Smooth muscle cell of the brain vasculature (primary cell): ENCODE measurements around the gene ABCA13.
A peak's percentile ranks its signal among the peaks of the same experiment; 100 is the strongest.

Experiments
- DNase-seq: peaks from one replicate; pipeline ENCODE4 v3.0.0-alpha.2; 2012; ENCODE audit warnings: low read depth, low spot score

ABCA13 gene

DNA sequence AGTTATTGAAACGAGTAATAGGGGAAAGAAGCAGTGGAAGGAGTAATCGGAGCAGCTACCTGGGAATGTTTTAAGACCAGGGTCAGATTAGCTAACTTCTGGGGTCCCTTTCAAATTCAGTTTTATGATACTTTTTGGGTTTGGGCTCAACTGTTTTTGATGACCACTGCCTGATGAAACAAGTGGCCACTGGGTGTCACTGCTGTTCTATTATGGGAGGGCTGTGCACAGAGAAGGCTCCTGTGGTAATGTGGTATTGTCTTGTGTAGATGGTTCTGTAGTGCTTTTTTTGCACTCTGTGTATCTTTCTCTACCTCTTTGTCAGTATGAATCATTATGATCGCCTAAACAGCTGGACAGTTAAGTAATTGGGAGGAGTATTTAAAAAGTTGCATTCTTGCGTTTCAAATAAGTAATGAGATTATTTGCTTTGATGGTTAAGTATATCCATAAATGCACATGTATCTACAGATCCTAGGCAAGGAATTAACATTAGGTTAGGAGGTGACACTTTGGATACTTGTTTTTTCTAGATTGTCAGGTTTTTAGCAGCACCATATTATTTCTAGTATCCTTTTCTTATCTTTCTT lies 128.4 kb downstream of the ABCA13 start:
- peak; percentile 35 for DNase-seq

DNA sequence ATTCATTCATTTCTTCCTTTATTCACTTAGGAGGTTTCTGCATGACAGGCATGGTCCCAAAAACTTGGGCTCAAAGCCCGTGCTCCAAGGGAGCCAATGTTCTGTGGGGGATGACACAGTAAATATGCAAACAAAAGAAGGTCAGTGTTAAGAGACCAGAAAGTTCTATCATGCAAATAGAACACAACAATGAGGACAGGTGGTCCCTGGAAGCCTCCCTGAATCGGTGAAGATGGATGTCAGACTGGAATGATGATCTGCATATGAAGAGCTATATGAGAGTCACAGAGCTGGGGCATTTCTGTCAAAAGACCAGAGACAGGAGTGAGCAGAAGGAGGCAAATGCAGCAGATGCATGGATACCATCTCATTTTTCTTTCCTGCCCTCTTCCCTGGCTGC lies 129.0 kb downstream of the ABCA13 start:
- no peak for DNase-seq

DNA sequence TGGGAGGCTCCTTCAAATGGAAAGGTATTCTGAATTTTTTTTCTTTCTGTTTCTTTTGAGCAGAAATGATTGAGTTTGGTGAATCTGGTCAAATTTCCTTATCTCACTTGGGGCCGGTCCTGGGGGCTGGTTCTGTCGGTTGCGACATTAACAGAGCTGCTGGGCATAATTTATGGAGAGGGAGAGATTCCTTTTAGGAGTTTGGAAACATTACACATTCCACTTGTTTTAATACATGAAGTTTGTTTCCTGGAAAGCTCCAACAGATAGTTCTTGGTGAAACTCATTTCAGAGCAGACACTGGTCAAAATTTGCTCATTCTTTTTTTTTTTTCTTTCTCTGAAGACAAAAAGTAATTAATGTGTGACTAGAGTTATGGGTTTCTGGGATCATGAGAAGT lies 129.9 kb downstream of the ABCA13 start:
- no peak for DNase-seq

DNA sequence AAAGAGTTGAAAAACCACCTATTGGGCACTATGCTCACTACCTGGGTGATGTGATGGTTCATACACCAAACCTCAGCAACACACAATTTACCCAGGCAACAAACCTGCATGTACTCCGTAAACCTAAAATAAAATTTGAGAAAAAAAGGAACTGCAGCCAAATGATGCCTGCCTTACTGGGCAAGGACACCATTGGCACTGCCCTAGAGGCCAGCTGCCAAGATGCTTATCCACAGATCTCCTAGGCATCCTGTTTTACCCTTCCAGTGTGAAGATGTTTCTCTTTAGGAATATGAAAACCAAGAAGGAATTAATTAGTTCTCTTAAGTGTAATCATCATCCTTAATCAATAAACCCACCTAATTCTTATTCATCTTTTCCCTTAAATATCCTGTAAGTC lies 133.4 kb downstream of the ABCA13 start:
- no peak for DNase-seq

DNA sequence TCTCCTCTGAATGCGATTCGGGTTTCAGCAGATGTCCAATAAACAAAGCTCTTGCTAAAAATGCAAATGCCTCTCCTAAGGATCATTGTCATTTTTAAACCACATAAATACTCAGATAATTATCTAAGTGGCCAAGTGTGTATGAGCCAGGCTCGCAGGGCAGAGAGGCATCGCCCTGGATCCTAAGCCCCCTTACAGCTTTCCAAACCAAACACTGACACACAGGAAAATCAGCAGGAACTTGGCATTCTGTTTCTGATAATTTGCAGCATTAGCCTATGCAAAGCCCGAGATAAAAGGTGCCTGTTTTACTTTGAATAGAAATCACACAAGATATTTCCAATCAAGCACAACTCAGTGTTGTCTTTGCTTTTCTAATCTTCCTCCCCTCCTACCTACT lies 134.4 kb downstream of the ABCA13 start:
- DNase-seq: no peak

DNA sequence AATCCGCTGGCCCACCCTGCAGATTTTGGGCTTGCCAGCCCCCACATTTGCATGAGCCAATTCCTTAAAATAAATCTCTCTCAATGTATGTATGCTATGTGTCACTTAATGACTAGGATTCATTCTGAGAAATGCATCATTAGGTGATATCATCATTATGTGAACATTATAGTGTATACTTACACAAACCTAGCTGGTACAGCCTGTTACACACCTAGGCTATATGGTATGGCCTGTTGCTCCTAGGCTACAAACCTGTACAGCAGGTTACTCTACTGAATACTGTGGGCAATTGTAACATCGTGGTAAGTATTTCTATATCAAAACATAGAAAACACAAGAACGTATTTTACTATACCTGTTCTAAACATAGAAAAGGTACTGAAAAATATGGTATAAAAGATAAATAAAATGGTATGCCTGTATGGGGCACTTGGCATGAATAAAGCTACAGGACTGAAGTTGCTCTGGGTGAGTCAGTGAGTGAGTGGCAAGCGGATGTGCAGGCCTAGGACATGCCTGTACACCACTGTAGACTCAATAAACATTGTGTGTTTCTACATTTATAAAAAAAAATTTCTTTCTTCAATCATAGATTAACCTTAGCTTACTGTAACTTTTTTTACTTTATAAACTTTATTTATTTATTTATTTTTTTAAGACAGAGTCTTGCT lies 135.9 kb downstream of the ABCA13 start:
- no peak for DNase-seq

DNA sequence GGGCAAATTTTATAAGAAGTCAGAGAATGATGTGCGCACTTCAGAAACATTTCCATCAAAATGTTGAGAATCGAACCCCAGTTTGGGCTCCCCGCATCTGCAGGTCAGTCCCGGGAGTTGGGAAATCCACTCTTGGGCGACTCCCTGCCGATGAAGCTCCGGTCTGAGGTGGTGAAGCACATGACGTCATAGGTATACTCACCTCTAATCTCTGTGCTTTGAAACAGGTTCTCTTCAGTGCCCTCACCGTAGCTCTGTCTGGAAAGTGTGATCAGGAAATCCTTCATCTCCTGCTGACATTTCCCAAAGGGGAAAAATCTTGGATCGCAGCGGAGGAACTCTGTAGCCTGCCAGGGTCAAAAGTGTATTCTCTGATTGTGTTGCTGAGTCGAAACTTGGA lies 138.5 kb downstream of the ABCA13 start:
- DNase-seq: no peak

DNA sequence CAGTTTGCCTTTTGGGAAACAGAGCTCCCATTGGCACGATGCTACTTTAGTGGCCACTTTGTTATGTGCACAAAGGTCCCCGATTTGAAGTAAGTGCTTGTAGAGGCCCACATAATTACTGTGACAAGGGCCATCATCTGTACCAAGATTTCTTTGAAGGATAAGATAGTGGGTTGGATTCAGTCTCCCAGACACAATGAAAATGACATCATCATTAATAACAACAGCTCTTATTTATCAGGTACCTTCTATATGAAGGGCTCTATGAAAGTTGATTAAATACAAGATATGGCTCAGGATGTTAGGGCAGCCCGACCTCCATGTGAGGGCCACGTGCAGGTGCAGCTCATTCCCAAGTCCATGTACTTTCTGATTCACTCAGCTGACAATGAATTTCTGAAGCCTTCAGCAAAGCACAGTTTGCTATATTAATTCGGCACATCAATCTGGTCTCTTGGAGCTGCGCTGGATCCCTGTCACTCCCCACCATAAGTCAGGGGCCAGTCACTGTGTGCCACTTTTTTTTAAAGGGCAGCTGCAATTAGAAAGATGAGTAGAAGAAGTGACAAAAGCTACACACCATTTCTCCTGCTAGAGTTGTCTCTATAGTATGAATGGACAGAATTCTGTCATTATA lies 140.3 kb downstream of the ABCA13 start:
- DNase-seq: no peak

DNA sequence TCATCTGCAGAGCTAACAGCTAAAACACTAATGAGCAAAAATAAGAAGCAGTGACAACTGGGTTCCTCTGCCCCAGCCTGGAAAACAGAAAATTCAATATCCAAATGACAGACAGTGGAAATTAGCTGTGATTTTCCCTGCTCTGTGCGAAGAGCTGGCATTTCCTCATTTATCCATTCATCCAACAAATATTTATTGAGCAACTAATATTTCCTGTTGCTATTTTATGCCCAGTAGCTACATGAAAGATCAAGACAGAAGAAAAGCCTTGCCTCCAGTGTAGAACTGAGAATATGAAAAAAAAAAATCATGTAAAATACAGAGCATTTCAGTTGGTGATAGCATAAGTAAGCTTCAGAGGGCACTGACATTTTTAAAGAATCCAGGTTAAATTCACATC lies 140.9 kb downstream of the ABCA13 start:
- DNase-seq: no peak

DNA sequence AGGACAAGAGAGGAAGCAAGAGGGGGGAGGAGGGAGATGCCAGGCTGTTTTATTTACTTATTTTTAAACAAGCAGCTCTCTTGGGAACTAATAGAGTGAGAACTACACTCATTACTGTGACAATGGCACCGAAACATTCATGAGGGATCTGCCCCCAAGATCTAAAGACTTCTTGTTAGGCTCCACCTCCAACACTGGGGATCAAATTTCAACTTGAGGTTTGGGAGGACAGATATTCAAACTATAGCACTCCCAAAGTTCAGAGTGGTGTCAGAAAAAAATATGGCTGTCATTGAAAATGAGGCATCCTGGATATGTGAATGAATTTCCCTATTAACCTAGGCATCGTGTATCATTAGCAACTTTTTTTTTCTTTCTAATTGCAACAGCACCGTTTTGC lies 145.5 kb downstream of the ABCA13 start:
- DNase-seq: no peak

DNA sequence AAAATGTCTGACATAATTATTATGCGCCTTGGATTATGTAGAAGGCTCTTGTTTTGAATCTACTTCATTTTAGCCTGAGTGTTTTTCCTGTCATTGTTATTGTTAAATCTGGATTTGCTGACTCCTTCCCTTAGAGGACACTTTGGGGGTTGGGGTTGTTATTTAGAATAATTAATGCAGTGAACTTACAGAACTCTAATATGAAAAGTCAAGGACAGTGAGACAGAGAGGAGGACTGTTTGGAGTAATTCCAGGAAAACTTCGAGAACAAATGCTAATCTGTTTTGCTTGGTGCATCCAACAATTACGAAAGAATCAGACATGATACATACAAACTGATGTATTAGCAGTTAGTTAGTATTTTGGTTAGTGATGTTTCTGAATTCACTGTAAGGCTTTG lies 146.1 kb downstream of the ABCA13 start:
- DNase-seq: no peak

DNA sequence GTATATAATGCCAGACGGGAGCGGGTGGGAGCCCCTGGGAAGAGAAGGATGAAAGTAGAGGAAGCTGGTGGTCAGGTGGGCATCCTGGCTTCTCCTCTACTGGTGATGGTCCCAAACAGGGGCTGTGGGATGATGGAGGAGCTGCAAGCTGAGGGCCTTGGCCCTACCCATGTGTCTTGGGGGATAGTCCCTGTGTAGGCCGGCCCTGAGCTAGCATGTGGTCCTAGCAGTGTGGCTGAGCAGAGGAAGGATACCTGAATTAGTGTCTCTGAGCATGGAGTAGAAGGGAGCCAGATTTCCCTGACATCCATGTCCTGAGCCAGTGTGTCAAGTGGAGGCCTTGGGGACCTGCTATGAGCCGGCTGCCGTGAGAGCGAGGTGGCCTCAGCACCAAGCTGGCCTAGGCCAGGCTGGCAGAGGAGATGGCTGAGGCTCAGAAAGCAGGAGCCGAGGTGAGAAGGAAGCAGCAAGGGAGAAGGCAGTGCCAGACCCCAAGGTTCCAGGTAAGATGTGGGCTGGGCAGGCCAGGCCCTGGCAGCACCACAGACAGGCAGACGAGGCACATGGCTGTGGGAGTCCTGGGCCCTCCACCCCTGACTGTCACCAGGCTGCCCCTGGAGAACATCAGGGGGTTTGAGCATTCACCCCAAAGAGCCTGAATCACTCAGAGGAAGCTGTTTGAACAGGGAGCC lies 150.2 kb downstream of the ABCA13 start:
- no peak for DNase-seq

DNA sequence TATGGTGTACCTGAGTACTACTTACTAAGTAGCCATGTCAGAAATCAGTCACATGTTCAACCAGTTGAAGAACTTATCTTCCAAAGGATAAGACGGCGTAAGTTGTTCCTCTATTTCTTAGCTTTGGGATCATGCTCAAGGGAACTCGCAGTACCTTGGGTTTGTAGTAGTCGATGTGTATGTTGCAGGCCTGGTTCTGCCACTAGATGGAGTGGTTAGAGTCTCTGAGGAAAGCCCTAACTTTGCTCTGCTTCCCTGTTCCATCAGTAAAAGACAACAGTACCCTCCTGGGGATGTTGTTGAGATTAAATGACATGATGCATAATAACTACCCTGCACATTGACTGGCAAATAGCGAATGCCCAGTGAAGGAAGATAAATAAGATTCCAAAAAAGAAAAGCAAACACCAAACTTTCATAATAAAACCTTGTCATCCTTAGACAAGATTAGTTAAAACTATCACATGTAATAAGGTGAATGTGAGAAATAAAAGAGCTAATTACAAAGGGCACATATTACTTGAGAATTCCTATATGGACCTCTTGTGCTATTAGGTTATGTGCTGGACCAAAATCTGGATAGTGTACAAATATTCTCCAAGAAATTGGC lies 165.9 kb downstream of the ABCA13 start:
- DNase-seq: no peak

DNA sequence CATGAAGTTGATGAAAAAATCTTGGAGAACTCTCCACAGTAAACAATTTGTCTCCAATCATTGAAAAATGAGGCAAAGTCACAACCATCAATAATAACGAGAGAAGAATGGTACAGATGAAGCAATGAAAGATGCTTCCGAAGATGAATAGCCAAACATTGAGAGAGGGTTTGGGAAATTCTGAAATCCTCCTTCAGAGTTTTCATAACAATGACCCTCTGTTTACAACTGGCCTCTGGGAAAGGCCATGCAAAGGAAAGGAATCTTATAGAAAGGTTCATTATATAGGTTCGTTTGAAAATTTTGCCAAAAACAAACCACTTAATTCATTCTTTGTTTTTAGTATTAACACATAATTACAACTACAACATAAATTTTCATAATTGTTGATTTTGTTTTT lies 166.5 kb downstream of the ABCA13 start:
- no peak for DNase-seq

DNA sequence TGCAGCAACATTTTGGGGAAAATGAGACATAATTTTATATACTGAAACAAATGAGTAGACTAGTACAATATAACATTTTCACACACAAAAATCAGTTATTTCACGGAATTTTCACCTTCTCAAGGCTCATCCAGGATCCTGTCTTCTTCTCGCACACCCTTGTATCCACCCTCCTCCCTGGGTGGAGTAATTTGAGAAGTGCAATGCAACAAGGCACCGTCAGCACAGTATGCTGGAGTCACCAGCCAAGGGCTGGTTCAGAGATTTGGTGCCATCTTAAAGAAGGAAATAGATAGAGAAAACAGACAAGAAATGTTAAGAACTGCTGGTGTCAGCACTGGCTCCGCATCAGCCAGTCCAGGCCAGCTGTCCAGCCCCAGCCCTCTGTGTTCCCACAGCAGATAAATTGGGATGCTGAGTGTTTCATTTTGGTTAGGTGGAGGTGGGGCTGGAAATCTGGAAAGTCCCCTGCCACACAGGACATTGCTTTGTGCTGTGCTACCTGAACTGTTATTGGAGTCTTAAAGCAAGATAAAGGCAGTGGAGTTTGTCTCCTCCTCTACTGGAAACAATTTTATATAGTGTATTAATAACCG lies 176.1 kb downstream of the ABCA13 start:
- no peak for DNase-seq

DNA sequence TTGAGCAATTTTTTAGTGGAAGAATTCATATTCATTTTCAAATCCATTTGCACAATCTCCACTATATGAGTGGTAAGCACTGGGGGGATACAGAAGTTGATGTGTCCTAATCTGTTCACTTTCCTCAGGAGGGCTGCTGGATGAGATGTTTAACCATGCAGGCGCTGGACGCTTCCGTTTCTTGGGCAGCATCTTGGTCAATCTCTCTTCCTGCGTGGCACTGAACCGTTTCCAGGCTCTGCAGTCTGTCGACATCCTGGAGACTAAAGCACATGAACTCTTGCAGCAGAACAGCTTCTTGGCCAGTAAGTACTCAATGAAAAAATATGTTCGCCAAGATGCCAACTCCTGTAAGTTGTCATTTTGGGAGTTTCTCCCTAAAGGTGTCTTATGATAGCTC lies 179.3 kb downstream of the ABCA13 start:
- no peak for DNase-seq

DNA sequence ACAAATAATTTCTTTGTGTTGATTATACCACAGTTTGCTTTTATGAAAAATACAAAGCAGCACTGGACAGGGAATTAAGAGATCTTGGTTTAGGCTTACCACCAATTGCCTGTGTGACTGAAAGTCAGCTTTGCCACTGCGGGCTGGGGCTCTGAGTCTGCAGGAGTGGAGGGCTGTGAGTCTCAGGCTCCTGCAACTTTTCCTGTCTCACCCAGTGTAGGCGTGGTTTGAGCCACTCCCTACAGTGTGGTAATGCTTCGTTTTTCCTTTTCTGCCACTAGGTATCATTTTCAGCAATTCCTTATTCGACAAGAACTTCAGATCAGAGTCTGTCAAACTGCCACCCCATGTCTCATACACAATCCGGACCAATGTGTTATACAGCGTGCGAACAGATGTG lies 180.6 kb downstream of the ABCA13 start:
- DNase-seq: no peak

DNA sequence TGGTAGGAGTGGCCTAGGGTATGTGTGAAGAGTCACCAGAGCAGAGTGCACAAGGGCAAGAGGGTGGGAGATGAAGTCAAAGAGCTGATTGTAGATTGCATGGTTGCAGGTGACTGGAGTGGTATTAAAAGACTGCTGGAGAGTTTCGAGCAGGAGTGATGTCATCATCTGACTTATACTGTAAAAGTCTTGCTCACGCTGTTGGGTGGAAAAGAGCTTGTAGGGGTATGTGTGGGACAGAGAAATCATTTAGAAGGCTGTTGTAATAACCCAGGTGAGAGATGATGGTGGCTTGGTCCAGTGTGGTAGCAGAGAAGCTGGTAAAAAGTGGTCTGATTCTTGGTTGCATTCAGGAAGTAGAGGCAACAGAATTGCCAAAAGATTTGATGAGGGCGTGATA lies 184.1 kb downstream of the ABCA13 start:
- DNase-seq: no peak

DNA sequence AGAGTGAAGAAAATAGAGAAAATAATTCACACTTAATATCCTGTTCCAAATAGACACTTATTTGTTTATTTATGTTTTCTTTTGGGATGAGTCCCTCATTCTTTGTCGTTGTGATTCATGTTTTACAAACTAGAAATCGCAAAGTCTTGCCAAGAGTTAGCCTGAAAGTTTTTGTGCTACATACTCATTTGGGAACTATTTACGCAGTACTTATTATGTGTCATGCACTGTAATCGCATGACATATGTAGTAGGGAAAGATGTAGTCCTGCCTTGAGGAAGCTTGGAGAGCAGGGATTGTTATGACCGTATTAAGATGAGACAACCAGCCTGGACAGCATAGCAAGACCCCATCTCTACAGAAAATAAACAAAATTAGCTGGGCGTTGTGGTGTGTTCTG lies 189.3 kb downstream of the ABCA13 start:
- DNase-seq: no peak

DNA sequence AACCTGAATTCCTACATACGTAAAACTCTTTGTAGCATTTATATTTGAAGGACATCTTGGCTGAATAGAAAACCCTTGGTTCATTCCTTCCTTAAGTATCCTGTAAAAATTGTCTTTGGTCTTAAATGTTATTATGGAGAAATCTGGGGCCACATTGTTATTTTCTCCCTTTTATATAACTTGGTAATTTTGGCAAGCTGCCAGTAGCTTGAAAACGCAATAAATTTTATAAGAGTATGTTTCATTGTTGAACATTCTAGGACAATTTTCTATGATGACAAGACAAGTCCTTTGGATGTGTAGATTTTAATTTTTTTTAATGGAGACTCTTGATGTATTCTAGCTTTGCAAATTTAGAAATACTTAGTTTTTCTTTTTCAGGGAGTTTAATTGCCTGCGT lies 191.9 kb downstream of the ABCA13 start:
- no peak for DNase-seq

DNA sequence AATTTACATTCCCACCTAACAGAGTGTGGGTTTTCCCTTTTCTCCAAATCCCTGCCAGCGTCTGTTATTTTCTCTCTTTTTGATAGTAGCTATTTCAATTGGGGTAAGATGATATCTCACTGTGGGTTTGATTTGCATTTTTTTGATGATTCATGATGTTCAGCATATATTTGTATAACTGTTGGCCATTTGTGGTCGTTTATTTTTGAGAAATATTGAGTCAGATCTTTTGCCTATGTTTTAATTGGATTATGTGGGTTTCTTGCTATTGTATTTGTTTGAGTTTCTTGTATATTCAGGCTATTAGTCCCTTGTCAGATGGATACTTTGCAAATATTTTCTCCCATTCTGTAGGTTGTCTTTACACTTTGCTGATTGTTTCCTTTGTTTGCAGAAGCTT lies 193.8 kb downstream of the ABCA13 start:
- no peak for DNase-seq

DNA sequence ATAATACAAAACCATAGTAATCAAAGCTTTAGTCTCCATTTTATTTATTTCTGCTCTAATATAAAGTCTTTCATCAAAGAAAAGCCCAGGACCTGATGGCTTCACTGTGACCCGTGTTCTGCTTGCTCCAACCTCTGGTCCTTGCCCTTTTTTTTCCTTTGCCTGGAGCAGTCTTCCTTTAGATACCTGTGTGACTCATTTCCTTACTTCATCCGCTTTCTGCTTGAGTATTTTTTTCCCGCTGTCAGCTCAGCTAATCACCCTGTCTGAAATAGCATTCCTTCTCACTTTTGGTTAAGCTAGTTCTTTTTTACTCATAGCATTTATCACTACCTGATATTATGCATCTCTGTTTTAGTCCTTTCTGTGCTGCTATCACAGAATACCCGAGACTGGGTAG lies 194.8 kb downstream of the ABCA13 start:
- no peak for DNase-seq
